Mucosa of stomach (tissue), 1 donor: ENCODE results near the gene DHX58.
A peak's percentile ranks its signal among the peaks of the same experiment; 100 is the strongest.

Source experiments
- H3K27me3 ChIP-seq: one replicate; pipeline ENCODE4 v1.7.0; 2013; ENCODE audit warnings: mild to moderate bottlenecking, low read length; ENCODE audit not compliant: control insufficient read depth, insufficient read depth
- H3K36me3 ChIP-seq: one replicate; pipeline ENCODE4 v1.7.0; 2013; ENCODE audit warnings: low read length; ENCODE audit not compliant: control insufficient read depth, insufficient read depth
- H3K4me1 ChIP-seq: one replicate; pipeline ENCODE4 v1.7.0; 2013; ENCODE audit warnings: mild to moderate bottlenecking, low read length; ENCODE audit not compliant: control insufficient read depth, insufficient read depth
- H3K4me3 ChIP-seq: one replicate; pipeline ENCODE4 v1.7.0; 2013; ENCODE audit warnings: low read length
- H3K9ac ChIP-seq: one replicate; pipeline ENCODE4 v1.7.0; 2013; ENCODE audit warnings: mild to moderate bottlenecking, low read length, moderate library complexity
- H3K9me3 ChIP-seq: one replicate; pipeline ENCODE4 v1.7.0; 2013; ENCODE audit warnings: mild to moderate bottlenecking, low read length, moderate library complexity; ENCODE audit not compliant: control insufficient read depth
- donor health status: Pancreatic carcinoma.

Gene DHX58

GRCh38 chr17:42125565-42125964 lies 13.1 kb upstream of the DHX58 start:
- Histone ChIP-seq H3K9me3 (no peaks in the 10 kb centered on the region), H3K36me3 (peaks cover 7% of the 10 kb centered on the region), H3K9ac (no peak overlapping the region), H3K4me3 (no peak overlapping the region), H3K27me3 (no peaks in the 10 kb centered on the region), H3K4me1 (peaks cover 22% of the 10 kb centered on the region)

- no peaks in the 10 kb centered on the region for H3K27me3 ChIP-seq
- H3K9ac ChIP-seq = no peak overlapping the region
- no peaks in the 10 kb centered on the region for H3K36me3 ChIP-seq
- peaks cover 31% of the 10 kb centered on the region for H3K4me1 ChIP-seq
- H3K4me3 ChIP-seq = no peak overlapping the region
- no peaks in the 10 kb centered on the region for H3K9me3 ChIP-seq
Observed at GRCh38 chr17:42124256-42124655, 11.7 kb upstream of the DHX58 start.

- peaks cover 31% of the 10 kb centered on the region for H3K4me1 ChIP-seq
- H3K4me3 ChIP-seq = no peak within 1 kb of the TSS
- H3K36me3 ChIP-seq = no peaks in the 10 kb centered on the region
- no peaks in the 10 kb centered on the region for H3K27me3 ChIP-seq
- H3K9me3 ChIP-seq = no peaks in the 10 kb centered on the region
- peak within 1 kb of the TSS; percentile 58 for H3K9ac ChIP-seq
Observed at GRCh38 chr17:42122371-42123303, 10.1 kb upstream of the DHX58 start, which contains the start of gene HSPB9. Gene HSPB9, plus strand, starts transcription at chr17:42122804. Its CDS starts 47 bp downstream, at chr17:42122851.

GRCh38 chr17:42120770-42121769 lies 8.6 kb upstream of the DHX58 start, which contains the start of gene KAT2A:
Gene KAT2A, minus strand, starts transcription at chr17:42121367. Its CDS starts 63 bp downstream, at chr17:42121304.
- Histone ChIP-seq H3K9ac (peak within 1 kb of the TSS; percentile 58), H3K4me1 (peaks cover 31% of the 10 kb centered on the region), H3K9me3 (no peaks in the 10 kb centered on the region), H3K36me3 (no peaks in the 10 kb centered on the region), H3K27me3 (no peaks in the 10 kb centered on the region), H3K4me3 (no peak within 1 kb of the TSS)

- no peaks in the 10 kb centered on the region for H3K36me3 ChIP-seq
- H3K9ac ChIP-seq = peak overlapping the region; percentile 28
- no peaks in the 10 kb centered on the region for H3K9me3 ChIP-seq
- H3K4me3 ChIP-seq = no peak overlapping the region
- H3K4me1 ChIP-seq = peaks cover 31% of the 10 kb centered on the region
- no peaks in the 10 kb centered on the region for H3K27me3 ChIP-seq
Observed at GRCh38 chr17:42120161-42120769, 7.8 kb upstream of the DHX58 start.

- no peaks in the 10 kb centered on the region for H3K36me3 ChIP-seq
- no peaks in the 10 kb centered on the region for H3K9me3 ChIP-seq
- H3K4me3 ChIP-seq = no peak overlapping the region
- H3K9ac ChIP-seq = no peak overlapping the region
- H3K4me1 ChIP-seq = peaks cover 31% of the 10 kb centered on the region
- no peaks in the 10 kb centered on the region for H3K27me3 ChIP-seq
Observed at GRCh38 chr17:42119301-42119700, 6.8 kb upstream of the DHX58 start.

GRCh38 chr17:42118545-42118944 lies 6.0 kb upstream of the DHX58 start:
- Histone ChIP-seq H3K9ac (no peak overlapping the region), H3K27me3 (no peaks in the 10 kb centered on the region), H3K4me1 (peaks cover 31% of the 10 kb centered on the region), H3K4me3 (no peak overlapping the region), H3K9me3 (no peaks in the 10 kb centered on the region), H3K36me3 (no peaks in the 10 kb centered on the region)

- Histone ChIP-seq H3K36me3 (no peaks in the 10 kb centered on the region), H3K9ac (no peak overlapping the region), H3K4me1 (peaks cover 34% of the 10 kb centered on the region), H3K9me3 (no peaks in the 10 kb centered on the region), H3K4me3 (no peak overlapping the region), H3K27me3 (no peaks in the 10 kb centered on the region)
Observed at GRCh38 chr17:42118126-42118510, 5.6 kb upstream of the DHX58 start.

GRCh38 chr17:42117397-42118125 lies 5.0 kb upstream of the DHX58 start:
- H3K4me3 ChIP-seq = no peak overlapping the region
- no peaks in the 10 kb centered on the region for H3K27me3 ChIP-seq
- peaks cover 35% of the 10 kb centered on the region for H3K4me1 ChIP-seq
- H3K36me3 ChIP-seq = no peaks in the 10 kb centered on the region
- H3K9ac ChIP-seq = no peak overlapping the region
- no peaks in the 10 kb centered on the region for H3K9me3 ChIP-seq

- Histone ChIP-seq H3K9me3 (no peaks in the 10 kb centered on the region), H3K36me3 (no peaks in the 10 kb centered on the region)
Observed at GRCh38 chr17:42116705-42117396, 4.3 kb upstream of the DHX58 start.

GRCh38 chr17:42114118-42114517 lies 1.6 kb upstream of the DHX58 start:
- no peaks in the 10 kb centered on the region for H3K9me3 ChIP-seq
- H3K9ac ChIP-seq = no peak overlapping the region
- H3K4me1 ChIP-seq = peaks cover 20% of the 10 kb centered on the region
- no peak overlapping the region for H3K4me3 ChIP-seq
- H3K36me3 ChIP-seq = no peaks in the 10 kb centered on the region
- no peaks in the 10 kb centered on the region for H3K27me3 ChIP-seq

More at GRCh38 chr17:42116705-42117396, 4.3 kb upstream of the DHX58 start:
- H3K4me3 ChIP-seq = no peak overlapping the region
- H3K27me3 ChIP-seq = no peaks in the 10 kb centered on the region
- H3K4me1 ChIP-seq = peaks cover 30% of the 10 kb centered on the region
- H3K9ac ChIP-seq = no peak overlapping the region
